Parathyroid adenoma (tissue), 2 donors: Measurements from ENCODE around the gene TRIM32.
A peak's percentile ranks its signal among the peaks of the same experiment; 100 is the strongest.

Source experiments
- H2AFZ ChIP-seq: fragments of 300-600 bp; sonication (generic); one replicate; pipeline ENCODE4 v1.7.0; 2017; ENCODE audit warnings: antibody characterized with exemption, mild to moderate bottlenecking
- H3K27ac ChIP-seq: fragments of 300-600 bp; sonication (generic); one replicate; pipeline ENCODE4 v1.7.0; 2017
- H3K27me3 ChIP-seq: fragments of 300-600 bp; sonication (generic); one replicate; pipeline ENCODE4 v1.7.0; 2017; ENCODE audit warnings: low read length; ENCODE audit not compliant: control insufficient read depth, insufficient read depth
- H3K36me3 ChIP-seq: fragments of 300-600 bp; sonication (generic); one replicate; pipeline ENCODE4 v1.7.0; 2017; ENCODE audit warnings: low read length; ENCODE audit not compliant: control insufficient read depth, insufficient read depth
- H3K4me1 ChIP-seq: fragments of 300-600 bp; sonication (generic); one replicate; pipeline ENCODE4 v1.7.0; 2017; ENCODE audit warnings: control low read depth
- H3K4me2 ChIP-seq: fragments of 300-600 bp; sonication (generic); one replicate; pipeline ENCODE4 v1.7.0; 2017; ENCODE audit warnings: low read length
- H3K4me3 ChIP-seq: fragments of 300-600 bp; sonication (generic); one replicate; pipeline ENCODE4 v1.7.0; 2017; ENCODE audit warnings: low read depth, low read length
- H3K79me2 ChIP-seq: fragments of 300-600 bp; sonication (generic); one replicate; pipeline ENCODE4 v1.7.0; 2017; ENCODE audit warnings: control low read depth
- H3K9ac ChIP-seq: fragments of 300-600 bp; sonication (generic); one replicate; pipeline ENCODE4 v1.7.0; 2017; ENCODE audit warnings: mild to moderate bottlenecking
- H3K9me3 ChIP-seq: fragments of 300-600 bp; sonication (generic); one replicate; pipeline ENCODE4 v1.7.0; 2017; ENCODE audit warnings: low read length; ENCODE audit not compliant: control insufficient read depth
- TF ChIP-seq, protein P1 (sequence below): fragments of 300-600 bp; sonication (generic); IDR thresholded peaks from one replicate; pipeline ENCODE4 v1.7.0; 2017; ENCODE audit warnings: antibody characterized with exemption, mild to moderate bottlenecking
- donor health status: primary hyperparathyroidism.

Gene TRIM32, protein sequence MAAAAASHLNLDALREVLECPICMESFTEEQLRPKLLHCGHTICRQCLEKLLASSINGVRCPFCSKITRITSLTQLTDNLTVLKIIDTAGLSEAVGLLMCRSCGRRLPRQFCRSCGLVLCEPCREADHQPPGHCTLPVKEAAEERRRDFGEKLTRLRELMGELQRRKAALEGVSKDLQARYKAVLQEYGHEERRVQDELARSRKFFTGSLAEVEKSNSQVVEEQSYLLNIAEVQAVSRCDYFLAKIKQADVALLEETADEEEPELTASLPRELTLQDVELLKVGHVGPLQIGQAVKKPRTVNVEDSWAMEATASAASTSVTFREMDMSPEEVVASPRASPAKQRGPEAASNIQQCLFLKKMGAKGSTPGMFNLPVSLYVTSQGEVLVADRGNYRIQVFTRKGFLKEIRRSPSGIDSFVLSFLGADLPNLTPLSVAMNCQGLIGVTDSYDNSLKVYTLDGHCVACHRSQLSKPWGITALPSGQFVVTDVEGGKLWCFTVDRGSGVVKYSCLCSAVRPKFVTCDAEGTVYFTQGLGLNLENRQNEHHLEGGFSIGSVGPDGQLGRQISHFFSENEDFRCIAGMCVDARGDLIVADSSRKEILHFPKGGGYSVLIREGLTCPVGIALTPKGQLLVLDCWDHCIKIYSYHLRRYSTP

DNA sequence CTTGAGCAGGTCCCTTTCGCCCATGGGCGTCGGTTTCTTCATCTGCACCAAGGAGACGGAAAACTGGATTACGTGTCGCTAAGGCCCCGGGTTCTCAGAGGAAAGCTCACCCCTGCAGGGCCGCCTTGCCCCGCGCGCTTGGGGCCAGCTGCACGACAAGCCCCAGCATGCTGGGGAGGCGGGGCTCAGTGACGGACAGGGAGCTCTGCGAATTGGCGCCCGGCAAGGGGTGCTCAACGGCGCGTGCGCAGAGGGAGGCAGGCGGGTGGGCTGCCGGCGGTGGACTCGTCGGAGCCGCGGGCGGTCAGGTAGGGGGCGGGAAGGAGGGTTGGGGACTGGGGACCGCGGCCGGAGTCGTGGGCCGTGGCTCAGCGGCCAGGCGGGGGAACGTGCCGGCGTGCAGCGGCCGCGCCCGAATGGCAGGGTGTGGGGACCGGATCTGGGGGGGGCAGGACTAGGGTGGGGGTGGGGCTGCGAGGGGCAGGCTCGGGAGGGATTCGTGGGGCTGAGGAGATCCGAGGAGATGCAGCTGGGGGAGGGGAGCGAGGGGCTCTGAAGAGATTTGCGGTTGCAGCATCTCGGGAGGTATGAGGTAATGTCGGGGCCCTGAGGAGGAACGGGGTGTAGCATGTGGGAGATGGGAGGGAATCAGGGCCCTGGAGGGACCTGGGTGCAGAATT, at the start of gene TRIM32:
Gene TRIM32 (plus strand): TSS at position 232 of the 680 bp plus-strand sequence. CDS start 10,438 bp downstream, outside the sequence.
- Histone ChIP-seq H3K4me3 (peak within 1 kb of the TSS; percentile 62), H3K27ac (no peak within 1 kb of the TSS), H3K4me1 (no peaks in the 10 kb centered on the region), H3K4me2 (peak within 1 kb of the TSS; percentile 72), H3K79me2 (peaks cover 10% of the 10 kb centered on the region), H3K9ac (no peak within 1 kb of the TSS), H3K27me3 (no peaks in the 10 kb centered on the region), H2AFZ (peak within 1 kb of the TSS; percentile 85), H3K9me3 (no peaks in the 10 kb centered on the region), H3K36me3 (no peaks in the 10 kb centered on the region)
- TF ChIP-seq, protein P1, sequence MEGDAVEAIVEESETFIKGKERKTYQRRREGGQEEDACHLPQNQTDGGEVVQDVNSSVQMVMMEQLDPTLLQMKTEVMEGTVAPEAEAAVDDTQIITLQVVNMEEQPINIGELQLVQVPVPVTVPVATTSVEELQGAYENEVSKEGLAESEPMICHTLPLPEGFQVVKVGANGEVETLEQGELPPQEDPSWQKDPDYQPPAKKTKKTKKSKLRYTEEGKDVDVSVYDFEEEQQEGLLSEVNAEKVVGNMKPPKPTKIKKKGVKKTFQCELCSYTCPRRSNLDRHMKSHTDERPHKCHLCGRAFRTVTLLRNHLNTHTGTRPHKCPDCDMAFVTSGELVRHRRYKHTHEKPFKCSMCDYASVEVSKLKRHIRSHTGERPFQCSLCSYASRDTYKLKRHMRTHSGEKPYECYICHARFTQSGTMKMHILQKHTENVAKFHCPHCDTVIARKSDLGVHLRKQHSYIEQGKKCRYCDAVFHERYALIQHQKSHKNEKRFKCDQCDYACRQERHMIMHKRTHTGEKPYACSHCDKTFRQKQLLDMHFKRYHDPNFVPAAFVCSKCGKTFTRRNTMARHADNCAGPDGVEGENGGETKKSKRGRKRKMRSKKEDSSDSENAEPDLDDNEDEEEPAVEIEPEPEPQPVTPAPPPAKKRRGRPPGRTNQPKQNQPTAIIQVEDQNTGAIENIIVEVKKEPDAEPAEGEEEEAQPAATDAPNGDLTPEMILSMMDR, result no peak

DNA sequence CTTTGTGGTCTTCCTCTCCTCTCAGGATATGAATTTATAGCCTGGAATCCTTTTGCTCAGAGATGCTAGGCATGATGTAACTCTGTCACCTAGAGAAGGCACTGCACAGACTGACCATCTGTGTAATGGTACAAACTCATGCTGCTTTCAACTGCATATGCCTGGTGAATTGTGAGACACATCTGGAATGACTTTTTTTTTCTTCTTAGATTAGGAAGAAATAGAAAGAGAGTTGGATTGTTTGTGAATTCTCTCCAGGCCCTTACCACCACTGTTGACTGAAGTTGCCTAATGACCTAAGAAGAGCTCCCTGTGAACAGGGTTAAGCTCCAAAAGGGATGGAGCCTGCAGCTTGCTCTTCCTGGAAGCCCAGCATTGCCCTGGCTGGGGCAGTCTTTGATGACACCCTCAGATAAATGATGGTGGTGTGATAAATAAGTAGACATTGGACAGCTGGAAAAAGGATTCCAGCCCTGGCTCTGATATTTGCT, 47.8 kb upstream of the TRIM32 start:
- Histone ChIP-seq H3K27ac (no peak overlapping the region), H3K36me3 (no peaks in the 10 kb centered on the region), H3K4me3 (no peak overlapping the region), H3K4me2 (no peak overlapping the region), H2AFZ (no peak overlapping the region), H3K27me3 (no peaks in the 10 kb centered on the region), H3K79me2 (no peaks in the 10 kb centered on the region), H3K9ac (no peak overlapping the region), H3K9me3 (no peaks in the 10 kb centered on the region), H3K4me1 (peaks cover 5% of the 10 kb centered on the region)
- TF ChIP-seq, protein P1, result no peak

DNA sequence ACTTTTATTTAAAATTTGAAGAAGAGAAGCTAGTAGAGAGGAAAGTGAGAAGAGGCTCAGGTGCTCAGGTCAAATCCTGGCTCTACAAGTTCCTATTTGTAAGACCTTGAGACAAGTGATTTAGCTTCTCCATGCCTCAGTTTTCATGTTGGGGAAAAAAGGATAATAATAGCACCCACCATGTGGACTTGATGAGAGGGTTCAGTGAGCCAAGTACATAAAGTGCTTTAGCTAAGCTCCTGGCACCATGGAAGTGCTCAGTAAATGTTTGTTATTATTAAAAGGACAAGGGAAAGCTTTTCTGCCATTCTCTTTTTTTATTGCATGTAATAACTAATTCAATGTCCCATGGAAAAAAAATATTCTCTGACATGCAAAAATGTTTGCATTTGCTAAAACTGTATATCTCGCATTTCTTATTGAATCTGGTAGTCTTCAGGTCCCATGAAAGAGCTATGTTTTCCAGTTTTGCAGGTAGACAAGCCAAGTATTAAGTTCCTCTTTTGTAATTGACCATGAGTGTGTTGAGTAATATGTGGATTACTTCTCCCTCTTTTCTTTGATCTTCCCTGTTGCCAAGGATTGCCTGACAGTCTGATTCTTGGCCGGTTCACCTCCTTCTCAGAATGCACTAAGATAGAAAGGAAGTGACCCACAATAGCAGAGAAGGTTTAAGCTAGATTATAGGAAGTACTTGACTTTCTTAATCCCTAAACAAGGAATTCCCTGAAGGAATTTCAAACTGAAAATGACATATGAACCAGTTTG, 45.6 kb upstream of the TRIM32 start:
- no peaks in the 10 kb centered on the region for H3K79me2 ChIP-seq
- no peak overlapping the region for H3K4me3 ChIP-seq
- no peak overlapping the region for H3K4me2 ChIP-seq
- H3K36me3 ChIP-seq, result no peaks in the 10 kb centered on the region
- H2AFZ ChIP-seq, result no peak overlapping the region
- H3K27ac ChIP-seq, result no peak overlapping the region
- no peak overlapping the region for H3K9ac ChIP-seq
- H3K9me3 ChIP-seq, result no peaks in the 10 kb centered on the region
- no peaks in the 10 kb centered on the region for H3K27me3 ChIP-seq
- TF ChIP-seq, protein P1, result no peak
- H3K4me1 ChIP-seq, result peaks cover 5% of the 10 kb centered on the region

DNA sequence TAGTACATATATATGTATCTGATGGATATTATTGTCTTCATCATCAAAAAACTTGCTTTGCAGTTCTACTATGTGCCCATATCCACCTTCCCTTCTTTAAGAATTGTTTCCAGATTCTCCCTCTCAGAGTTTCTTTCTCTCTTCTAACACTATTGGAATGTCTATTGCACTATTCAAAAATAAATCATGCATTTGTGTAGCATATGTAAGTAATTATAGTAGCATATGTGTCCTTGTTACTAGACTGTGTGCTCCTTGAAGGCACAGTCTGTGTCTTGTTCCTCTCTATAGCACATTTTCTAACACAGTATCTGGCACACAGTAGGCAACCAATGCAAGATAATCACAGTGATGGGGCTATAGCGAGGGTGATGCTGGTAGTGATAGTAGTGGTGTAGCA, 43.4 kb upstream of the TRIM32 start:
- TF ChIP-seq, protein P1, result no peak
- Histone ChIP-seq H3K36me3 (no peaks in the 10 kb centered on the region), H3K4me3 (no peak overlapping the region), H3K27ac (no peak overlapping the region), H3K9ac (no peak overlapping the region), H3K4me1 (peaks cover 5% of the 10 kb centered on the region), H2AFZ (no peak overlapping the region), H3K9me3 (no peaks in the 10 kb centered on the region), H3K27me3 (no peaks in the 10 kb centered on the region), H3K4me2 (no peak overlapping the region), H3K79me2 (no peaks in the 10 kb centered on the region)
